Stomach (tissue), 4 donors: ENCODE data around the gene SNTG2.

Experiments used
- CTCF ChIP-seq, 7 experiments: fragments of 450-650 bp in 4 of 7; fragments of 200-600 bp in 3 of 7; sonication (generic) in 3 of 7; IDR thresholded peaks; one replicate each; pipeline ENCODE4 v1.5.1; 2016 to 2019; ENCODE audit warnings: antibody characterized with exemption in 7 of 7, control low read depth in 2 of 7, mild to moderate bottlenecking in 1 of 7
- POLR2A ChIP-seq, 4 donors: fragments of 450-650 bp; IDR thresholded peaks; one replicate each; pipeline ENCODE4 v1.6.1; 2016; ENCODE audit warnings: antibody characterized with exemption in 4 of 4, control low read depth in 2 of 4, mild to moderate bottlenecking in 1 of 4, moderate library complexity in 1 of 4
- POLR2AphosphoS5 ChIP-seq, 3 donors: sonication (generic); formaldehyde crosslinking; IDR thresholded peaks; one replicate each; pipeline ENCODE4 v1.6.1; 2016; ENCODE audit warnings: antibody characterized with exemption in 3 of 3

GRCh38 chr2:1415501-1415900 is 464.9 kb downstream of the SNTG2 start:
- no peak for TF ChIP-seq POLR2AphosphoS5 (IDR thresholded peaks at IDR 0.05)
- no peak for TF ChIP-seq CTCF (IDR thresholded peaks at IDR 0.05)
- no peak for TF ChIP-seq POLR2A (IDR thresholded peaks at IDR 0.05)
